Endothelial cell of umbilical vein (primary cell): ENCODE data around the gene SORCS1. TPM values are rescaled to one million over a fixed set of nuclear protein-coding genes. Genes with fewer than 3 reads are reported as not detected.

Experiments
- BruUV-seq: library from RNA; stranded (reverse); fragments of 400-500 nt; replicated peaks from 2 replicates; lab custom pipeline; 2021; lab: Mats Ljungman, UMichigan
- CTCF ChIA-PET: fragments of 300-600, 350-600 bp; sonication (Branson Sonifier 250); formaldehyde crosslinking; loops from one replicate; lab custom pipeline; 2021; ENCODE audit warnings: antibody characterized with exemption, inconsistent platforms; lab: Charles Lee
- POLR2A ChIA-PET: fragments of 300-600, 350-600 bp; sonication (Branson Sonifier 250); formaldehyde crosslinking; loops from one replicate; lab custom pipeline; 2021; ENCODE audit warnings: antibody characterized with exemption, inconsistent platforms; lab: Charles Lee
- DNase-seq: peaks from one replicate; pipeline ENCODE4 v3.0.0-alpha.2; 2011; ENCODE audit warnings: low read depth, low spot score
- FAIRE-seq: peaks from 2 replicates; lab custom pipeline; 2011; peaks lifted over from hg19 to GRCh38; lab: Jason Lieb, UNC
- H2AFZ ChIP-seq: 2 replicates; pipeline ENCODE4 v1.6.0; 2012; ENCODE audit warnings: low read depth, low read length, control low read depth, inconsistent platforms
- H3K27ac ChIP-seq: 2 replicates; pipeline ENCODE4 v1.5.1; 2011; ENCODE audit warnings: low read depth, mild to moderate bottlenecking, control low read depth, low read length, moderate library complexity; ENCODE audit not compliant: insufficient read depth
- H3K27me3 ChIP-seq, 2 experiments: 2 replicates each; pipeline versions ENCODE4 v1.6.0 to v1.6.1; 2011; ENCODE audit warnings: low read length in 2 of 2, mixed read lengths in 1 of 2; ENCODE audit not compliant: control insufficient read depth in 2 of 2, insufficient read depth in 2 of 2
- H3K36me3 ChIP-seq, 2 experiments: 2 replicates in 1 of 2; 3 replicates in 1 of 2; pipeline ENCODE4 v1.5.1; 2011; ENCODE audit warnings: low read length in 2 of 2, mild to moderate bottlenecking in 1 of 2, moderate library complexity in 1 of 2; ENCODE audit not compliant: control insufficient read depth in 2 of 2, insufficient read depth in 2 of 2; ENCODE audit errors: extremely low read depth in 1 of 2
- H3K4me1 ChIP-seq: 3 replicates; pipeline ENCODE4 v1.5.1; 2011; ENCODE audit warnings: mild to moderate bottlenecking, low read length; ENCODE audit not compliant: control insufficient read depth, insufficient read depth; ENCODE audit errors: extremely low read depth
- H3K4me2 ChIP-seq: 2 replicates; pipeline ENCODE4 v1.6.1; 2011; ENCODE audit warnings: low read length, control low read depth, mixed read lengths; ENCODE audit not compliant: insufficient read depth
- H3K4me3 ChIP-seq, 3 experiments: fragments of 200-600 bp in 1 of 3; sonication (generic), shearing (Covaris generic) in 1 of 3; replicated peaks in 1 of 3; 2 replicates each; pipeline ENCODE4 v1.5.1; 2011 to 2016; ENCODE audit warnings: control low read depth in 3 of 3, low read length in 3 of 3, mild to moderate bottlenecking in 2 of 3, inconsistent platforms in 1 of 3, low read depth in 1 of 3, moderate library complexity in 1 of 3; ENCODE audit not compliant: insufficient read depth in 1 of 3
- H3K79me2 ChIP-seq: 2 replicates; pipeline ENCODE4 v1.6.0; 2012; ENCODE audit warnings: low read length, inconsistent platforms; ENCODE audit not compliant: control insufficient read depth, insufficient read depth
- H3K9ac ChIP-seq: replicated peaks from 2 replicates; pipeline ENCODE3; 2011; ENCODE audit warnings: low read length, control low read depth; ENCODE audit not compliant: insufficient read depth; ENCODE audit errors: extremely low read depth
- H3K9me1 ChIP-seq: replicated peaks from 3 replicates; pipeline ENCODE4 v1.6.0; 2011; ENCODE audit warnings: mild to moderate bottlenecking, low read length; ENCODE audit not compliant: control insufficient read depth, insufficient read depth; ENCODE audit errors: extremely low read depth
- H3K9me3 ChIP-seq: replicated peaks from 2 replicates; pipeline ENCODE4 v1.5.1; 2012; ENCODE audit warnings: low read length, inconsistent platforms; ENCODE audit not compliant: control insufficient read depth, insufficient read depth
- H4K20me1 ChIP-seq: replicated peaks from 2 replicates; pipeline ENCODE3; 2011; ENCODE audit warnings: mild to moderate bottlenecking, low read length; ENCODE audit not compliant: control insufficient read depth, insufficient read depth; ENCODE audit errors: extremely low read depth
- EZH2 ChIP-seq: IDR thresholded peaks from 2 replicates; pipeline ENCODE4 v1.6.1; 2012; ENCODE audit warnings: borderline replicate concordance, low read depth, mild to moderate bottlenecking, moderate library complexity, low read length, inconsistent platforms; ENCODE audit not compliant: severe bottlenecking
- FOS ChIP-seq: IDR thresholded peaks from 2 replicates; pipeline ENCODE4 v1.6.1; 2011; ENCODE audit warnings: mild to moderate bottlenecking, low read length, moderate library complexity, borderline replicate concordance; ENCODE audit not compliant: insufficient read depth
- GATA2 ChIP-seq: IDR thresholded peaks from 2 replicates; pipeline ENCODE4 v1.7.0; 2011; ENCODE audit warnings: low read depth, mild to moderate bottlenecking, moderate library complexity, mixed read lengths, low read length; ENCODE audit not compliant: insufficient read length, insufficient read depth
- JUN ChIP-seq: IDR thresholded peaks from 2 replicates; pipeline ENCODE4 v1.6.1; 2011; ENCODE audit warnings: borderline replicate concordance, low read depth; ENCODE audit not compliant: insufficient read length, insufficient read depth
- MYC ChIP-seq: IDR thresholded peaks from one replicate; pipeline ENCODE4 v1.6.1; 2011; ENCODE audit warnings: mild to moderate bottlenecking, low read depth, low read length
- POLR2A ChIP-seq: IDR thresholded peaks from 2 replicates; pipeline ENCODE4 v1.6.1; 2012; ENCODE audit warnings: low read depth, mild to moderate bottlenecking, control low read depth, low read length
- POLR2AphosphoS5 ChIP-seq: IDR thresholded peaks from 2 replicates; pipeline ENCODE4 v1.6.1; 2012; ENCODE audit warnings: low read depth, mild to moderate bottlenecking, control low read depth, low read length, moderate library complexity; ENCODE audit not compliant: insufficient read depth
- dilution Hi-C: fragments of 300-500 bp; cut with MboI; formaldehyde crosslinking; loops from one replicate; pipeline ENCODE4 v1.15.0; 2019; ENCODE audit warnings: low sequenced_read_pairs; ENCODE audit not compliant: extremely low pct_ligation_motif_present
- intact Hi-C: fragments of 100-400 bp; cut with micrococcal nuclease; formaldehyde crosslinking; loops from one replicate; pipeline ENCODE4 v1.10.0; 2022
- polyA plus RNA-seq, 4 experiments: library from polyadenylated mRNA; depleted of rRNA in 3 of 4; stranded (reverse) in 3 of 4; unstranded in 1 of 4; fragments of >200 nt; gene quantifications; 2 replicates each; pipeline versions ENCODE4 v1.2.1 to v1.2.3, GENCODE V29; 2011 to 2012; ENCODE audit warnings: missing spikeins in 1 of 4
- total RNA-seq: library from RNA; stranded (reverse); gene quantifications from 2 replicates; pipeline ENCODE4 v1.2.3, GENCODE V29; 2021
- TF ChIP-seq, protein P1 (sequence below): IDR thresholded peaks from 2 replicates; pipeline ENCODE4 v1.6.1; 2011; ENCODE audit not compliant: insufficient read depth, insufficient read length
- TF ChIP-seq, protein P2 (sequence below), 2 donors: IDR thresholded peaks; 1 replicate in 1 of 2; 2 replicates in 1 of 2; pipeline ENCODE4 v1.5.1; 2011; ENCODE audit warnings: low read length in 2 of 2, mild to moderate bottlenecking in 2 of 2, moderate library complexity in 2 of 2, control low read depth in 1 of 2, inconsistent platforms in 1 of 2, low read depth in 1 of 2; ENCODE audit not compliant: insufficient read depth in 1 of 2; ENCODE audit errors: extremely low read depth in 1 of 2

Gene SORCS1
- total and polyA plus RNA-seq, 2 donors (not counting 3 experiments of a cell fraction or from before 2014, with no cell fraction given) = not detected

DNA sequence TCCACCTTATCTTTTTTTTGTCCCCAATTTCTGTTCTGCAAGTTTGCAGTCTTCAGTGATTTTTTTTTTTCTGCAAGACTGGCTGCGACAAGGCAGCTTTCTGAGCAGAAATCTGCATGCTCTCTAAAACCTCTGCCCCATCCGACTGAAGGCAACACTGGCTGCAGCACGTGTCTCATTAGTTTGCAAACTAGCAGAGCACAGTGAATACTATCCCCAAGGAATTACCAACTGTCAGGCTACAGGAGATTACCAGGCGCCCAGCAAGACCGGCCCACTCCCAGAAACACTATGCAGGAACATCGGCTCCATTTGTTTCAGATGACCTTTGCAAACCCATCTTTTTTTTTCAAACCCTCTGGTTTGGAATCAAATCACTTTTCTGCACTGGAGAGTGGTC, 538.8 kb downstream of the SORCS1 start:
- Histone ChIP-seq H3K4me2 (no peak overlapping the region), H3K79me2 (no peaks in the 10 kb centered on the region), H3K9me3 (no peaks in the 10 kb centered on the region), H4K20me1 (no peaks in the 10 kb centered on the region), H3K27me3 (no peaks in the 10 kb centered on the region), H3K4me1 (no peaks in the 10 kb centered on the region), H3K4me3 (no peak overlapping the region), H3K27ac (no peak overlapping the region), H3K9ac (no peak overlapping the region), H3K9me1 (no peaks in the 10 kb centered on the region), H2AFZ (no peak overlapping the region), H3K36me3 (no peaks in the 10 kb centered on the region)
- CTCF ChIA-PET = interaction anchor here (1.5 kb wide), 1 partner anchor 15 kb away, joined by 4 read pairs; no protein-coding TSS in a partner anchor
- intact Hi-C loops = no loop called here
- no peak for FAIRE-seq
- dilution Hi-C loops = no loop called here
- no TSS peak for BruUV-seq
- DNase-seq = no peak
- TF ChIP-seq MYC (no peak), GATA2 (no peak), EZH2 (no peak), JUN (no peak), FOS (no peak), POLR2AphosphoS5 (no peak), POLR2A (no peak)
- TF ChIP-seq, protein P1, sequence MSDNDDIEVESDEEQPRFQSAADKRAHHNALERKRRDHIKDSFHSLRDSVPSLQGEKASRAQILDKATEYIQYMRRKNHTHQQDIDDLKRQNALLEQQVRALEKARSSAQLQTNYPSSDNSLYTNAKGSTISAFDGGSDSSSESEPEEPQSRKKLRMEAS = no peak
- TF ChIP-seq, protein P2, sequence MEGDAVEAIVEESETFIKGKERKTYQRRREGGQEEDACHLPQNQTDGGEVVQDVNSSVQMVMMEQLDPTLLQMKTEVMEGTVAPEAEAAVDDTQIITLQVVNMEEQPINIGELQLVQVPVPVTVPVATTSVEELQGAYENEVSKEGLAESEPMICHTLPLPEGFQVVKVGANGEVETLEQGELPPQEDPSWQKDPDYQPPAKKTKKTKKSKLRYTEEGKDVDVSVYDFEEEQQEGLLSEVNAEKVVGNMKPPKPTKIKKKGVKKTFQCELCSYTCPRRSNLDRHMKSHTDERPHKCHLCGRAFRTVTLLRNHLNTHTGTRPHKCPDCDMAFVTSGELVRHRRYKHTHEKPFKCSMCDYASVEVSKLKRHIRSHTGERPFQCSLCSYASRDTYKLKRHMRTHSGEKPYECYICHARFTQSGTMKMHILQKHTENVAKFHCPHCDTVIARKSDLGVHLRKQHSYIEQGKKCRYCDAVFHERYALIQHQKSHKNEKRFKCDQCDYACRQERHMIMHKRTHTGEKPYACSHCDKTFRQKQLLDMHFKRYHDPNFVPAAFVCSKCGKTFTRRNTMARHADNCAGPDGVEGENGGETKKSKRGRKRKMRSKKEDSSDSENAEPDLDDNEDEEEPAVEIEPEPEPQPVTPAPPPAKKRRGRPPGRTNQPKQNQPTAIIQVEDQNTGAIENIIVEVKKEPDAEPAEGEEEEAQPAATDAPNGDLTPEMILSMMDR (IDR thresholded peaks at IDR 0.05; ENCODE audit: extremely low read depth in 1 of 2, insufficient read depth in 1 of 2, low read depth in 1 of 2, low read length in 2 of 2) = no peak
- POLR2A ChIA-PET = no interaction called here
